GM03348 (cell line): Measurements from ENCODE around the gene FOXL3.
"Not testable (repeated sequence)": the region's sequence is repeated elsewhere in the genome, so short reads cannot be mapped to it uniquely, and the experiment has no call there.

ENCODE experiments used
- DNase-seq: peaks from one replicate; pipeline ENCODE4 v3.0.0; 2012; ENCODE audit warnings: low spot score

The FOXL3 gene

DNA sequence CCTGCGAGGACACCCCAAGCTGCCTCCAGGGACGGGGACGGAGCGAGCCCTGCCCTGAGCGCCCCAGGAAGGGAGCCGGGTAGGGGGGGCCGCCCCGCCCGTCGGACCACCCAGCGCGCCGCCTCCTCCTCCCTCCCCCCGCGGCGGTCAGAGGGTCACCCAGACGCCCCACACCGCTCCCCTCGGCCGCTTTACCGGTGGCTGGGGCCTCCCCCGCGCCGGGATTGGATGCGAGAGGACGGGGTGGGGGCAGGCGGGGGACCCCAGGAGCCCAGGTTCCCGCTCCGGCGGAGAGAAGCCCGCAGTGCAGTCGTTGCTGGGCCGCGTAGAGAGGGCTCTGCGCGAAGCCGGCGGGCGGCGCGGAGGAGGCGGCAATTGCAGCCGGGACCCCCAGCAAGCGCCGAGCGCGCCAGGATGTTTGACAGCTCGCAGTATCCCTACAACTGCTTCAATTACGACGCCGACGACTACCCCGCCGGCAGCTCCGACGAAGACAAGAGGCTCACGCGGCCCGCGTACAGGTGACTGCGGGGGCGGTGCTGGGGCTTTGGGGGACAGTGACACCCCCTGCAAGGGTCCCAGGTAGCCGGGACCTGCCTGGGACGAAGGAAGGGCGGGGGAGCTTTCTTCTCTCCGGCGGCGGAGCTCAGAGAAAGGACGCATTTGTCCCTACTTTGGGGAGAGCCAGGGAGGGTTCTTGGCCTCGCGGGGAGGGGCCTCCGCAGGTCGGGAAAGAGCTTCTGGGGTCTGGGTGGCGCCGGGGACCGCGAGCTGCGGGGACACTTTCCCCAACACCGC lies at the start of gene FOXL3:
TSS of gene FOXL3 (plus strand) at position 415 of the 798 bp plus-strand sequence. CDS start at position 415, 0 bp downstream.
- no peak for DNase-seq

DNA sequence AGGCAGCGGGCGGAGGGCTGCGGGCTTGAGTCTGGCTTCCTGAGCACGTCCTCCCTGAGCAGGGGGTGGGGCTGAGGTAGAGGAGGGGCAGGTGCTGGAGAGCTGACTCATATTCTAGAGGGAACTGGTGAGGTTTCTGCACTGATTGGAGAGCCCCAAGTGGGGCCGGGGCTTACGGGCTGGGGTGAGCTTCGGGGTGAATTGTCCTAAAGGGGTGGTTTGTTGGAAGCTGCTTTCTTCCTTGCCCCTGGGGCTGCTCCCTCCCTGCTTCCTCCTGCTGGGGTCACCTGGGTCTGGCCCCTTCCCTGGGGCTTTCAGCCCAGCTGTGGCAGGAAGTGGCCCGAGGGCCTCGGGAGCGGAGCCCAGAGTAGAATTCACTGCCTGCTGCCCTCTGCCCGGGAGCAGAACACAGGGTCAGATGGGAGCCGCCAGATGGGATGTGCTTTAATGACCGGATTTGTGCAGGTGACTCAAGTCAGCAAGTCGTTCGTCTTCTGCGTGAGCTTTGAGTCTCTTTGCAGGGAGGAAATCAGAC lies 49.0 kb upstream of the FOXL3 start:
- DNase-seq = no peak

DNA sequence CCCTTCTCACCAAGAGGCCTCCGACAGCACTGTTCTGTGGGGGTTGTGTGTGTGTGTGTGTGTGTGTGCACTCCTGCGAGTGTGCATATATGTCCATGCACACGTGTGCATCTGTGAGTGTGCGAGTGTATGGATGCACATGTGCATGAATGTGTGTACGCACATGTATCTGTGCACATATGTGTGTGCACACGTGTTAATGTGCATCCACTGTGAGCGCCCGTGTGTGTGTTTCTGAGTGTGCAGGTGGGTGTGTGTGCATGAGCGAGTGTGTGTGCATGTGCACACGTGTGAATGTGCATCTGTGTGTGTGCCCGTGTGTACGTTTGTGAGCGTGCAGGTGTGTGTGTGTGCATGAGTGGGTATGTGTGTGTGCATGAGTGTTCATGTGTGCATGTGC lies 48.5 kb upstream of the FOXL3 start:
- no peak for DNase-seq

DNA sequence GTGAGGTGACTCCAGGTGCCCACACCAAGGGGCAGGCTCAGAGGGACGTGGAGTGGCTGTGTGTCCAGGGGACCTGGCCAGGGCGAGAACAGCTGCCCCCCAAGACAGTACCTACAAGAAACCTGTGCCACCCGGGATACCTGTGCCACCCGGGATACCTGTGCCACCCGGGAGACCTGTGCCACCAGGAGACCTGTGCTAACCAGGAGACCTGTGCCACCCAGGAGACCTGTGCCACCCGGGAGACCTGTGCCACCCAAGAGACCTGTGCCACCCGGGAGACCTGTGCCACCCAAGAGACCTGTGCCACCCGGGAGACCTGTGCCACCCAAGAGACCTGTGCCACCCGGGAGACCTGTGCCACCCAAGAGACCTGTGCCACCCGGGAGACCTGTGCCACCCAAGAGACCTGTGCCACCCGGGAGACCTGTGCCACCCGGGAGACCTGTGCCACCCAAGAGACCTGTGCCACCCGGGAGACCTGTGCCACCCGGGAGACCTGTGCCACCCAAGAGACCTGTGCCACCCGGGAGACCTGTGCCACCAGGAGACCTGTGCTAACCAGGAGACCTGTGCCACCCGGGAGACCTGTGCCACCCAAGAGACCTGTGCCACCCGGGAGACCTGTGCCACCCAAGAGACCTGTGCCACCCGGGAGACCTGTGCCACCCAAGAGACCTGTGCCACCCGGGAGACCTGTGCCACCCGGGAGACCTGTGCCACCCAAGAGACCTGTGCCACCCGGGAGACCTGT lies 47.0 kb upstream of the FOXL3 start:
- DNase-seq = not testable (repeated sequence)

DNA sequence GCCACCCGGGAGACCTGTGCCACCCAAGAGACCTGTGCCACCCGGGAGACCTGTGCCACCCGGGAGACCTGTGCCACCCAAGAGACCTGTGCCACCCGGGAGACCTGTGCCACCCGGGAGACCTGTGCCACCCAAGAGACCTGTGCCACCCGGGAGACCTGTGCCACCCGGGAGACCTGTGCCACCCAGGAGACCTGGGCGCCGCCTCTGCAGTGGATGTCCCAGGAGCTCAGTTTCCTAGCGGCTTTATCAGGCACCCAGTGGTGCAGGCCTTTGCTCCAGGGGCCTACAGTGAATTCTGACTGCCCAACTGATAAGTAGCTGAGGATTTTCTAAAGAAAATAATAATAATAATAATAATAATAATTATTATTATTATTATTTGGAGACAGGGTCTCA lies 46.4 kb upstream of the FOXL3 start:
- DNase-seq = not testable (repeated sequence)

DNA sequence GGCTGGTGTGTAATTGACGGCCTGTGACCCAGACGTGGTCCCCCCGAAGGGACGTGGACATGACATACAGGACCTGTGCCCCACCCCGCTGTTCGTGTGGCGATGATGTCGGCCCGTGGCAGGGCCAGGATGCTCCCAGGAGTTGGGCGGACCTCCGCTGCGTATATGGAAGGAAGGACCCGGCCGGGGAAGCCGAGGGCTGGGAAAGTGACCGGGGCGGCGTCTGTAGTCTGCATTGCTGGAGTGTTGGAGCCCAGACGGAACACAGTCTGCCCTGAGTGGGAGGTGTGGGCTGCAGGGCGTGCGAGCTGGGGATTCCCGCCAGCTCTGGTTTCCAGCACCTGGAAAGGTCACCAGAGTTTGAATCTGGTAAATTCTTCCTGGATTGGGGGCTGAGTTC lies 45.0 kb upstream of the FOXL3 start:
- no peak for DNase-seq

DNA sequence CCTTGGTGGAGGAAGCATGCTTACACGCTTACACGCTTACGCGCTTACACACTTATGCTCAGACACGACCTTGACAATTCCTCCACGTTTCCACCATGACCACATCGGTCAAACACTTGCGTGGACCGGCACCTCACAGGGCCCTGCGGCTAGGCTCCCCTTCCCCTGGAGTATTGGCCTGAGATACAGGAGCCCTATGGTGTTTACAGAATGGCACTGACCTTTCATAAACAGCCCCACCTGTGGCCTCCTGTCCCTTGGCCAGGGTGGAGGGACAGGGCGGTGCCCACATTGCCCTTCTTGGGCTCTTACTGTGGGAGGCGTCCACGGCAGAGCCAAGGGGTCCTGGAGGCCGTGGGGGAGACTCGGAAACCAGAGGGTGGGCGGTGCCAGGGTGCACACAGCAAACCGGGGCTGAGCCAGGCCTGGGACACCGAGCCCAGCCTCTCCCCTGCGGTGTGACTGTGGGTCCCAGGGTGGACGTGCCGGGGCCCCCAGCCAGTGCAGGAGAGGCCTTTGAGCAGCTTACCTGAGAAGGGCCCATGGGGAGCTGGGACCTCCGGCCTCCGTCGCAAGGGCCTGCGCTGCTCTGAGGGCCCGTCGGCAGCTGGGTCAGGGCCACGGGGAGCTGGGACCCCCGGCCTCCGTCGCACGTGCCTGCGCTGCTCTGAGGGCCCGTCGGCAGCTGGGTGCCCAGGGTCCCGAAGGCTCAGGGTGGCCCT lies 44.2 kb upstream of the FOXL3 start:
- no peak for DNase-seq

DNA sequence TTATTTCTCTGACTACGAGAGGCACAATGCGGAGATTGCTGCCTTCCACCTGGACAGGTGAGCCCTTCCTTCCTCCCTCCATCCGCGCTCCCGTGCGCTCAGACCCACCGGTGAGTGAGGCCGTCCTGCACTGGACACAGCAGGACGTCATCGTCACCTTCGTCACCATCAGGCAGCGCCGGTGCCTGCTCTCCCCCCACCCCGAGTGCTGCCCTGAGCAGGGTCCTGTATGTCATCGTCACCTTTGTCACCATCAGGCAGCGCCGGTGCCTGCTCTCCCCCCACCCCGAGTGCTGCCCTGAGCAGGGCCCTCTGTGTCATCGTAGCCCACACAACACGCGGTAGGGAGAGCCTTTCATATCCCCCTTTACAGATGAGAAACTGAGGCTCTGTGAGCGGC lies 43.5 kb upstream of the FOXL3 start:
- DNase-seq = no peak

DNA sequence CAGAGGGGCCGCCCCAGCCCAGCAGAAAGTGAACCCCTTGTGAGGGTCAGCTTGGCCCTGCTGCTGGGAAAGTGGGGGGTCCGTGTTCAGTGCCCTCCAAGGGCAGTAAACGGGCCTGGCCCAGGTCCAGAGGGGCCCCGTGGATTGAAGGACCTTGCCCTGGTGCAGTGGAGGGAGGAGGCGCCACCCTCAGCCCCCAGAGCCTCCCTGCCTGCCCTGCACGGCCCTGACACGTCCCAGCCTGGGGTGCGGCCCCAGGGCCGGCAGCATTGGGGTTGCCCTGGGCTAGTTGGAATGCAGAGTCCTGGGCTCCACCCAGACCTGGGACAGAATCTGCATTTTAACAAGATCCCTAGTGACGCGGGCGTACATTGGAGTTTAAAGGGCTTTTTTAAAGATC lies 42.8 kb upstream of the FOXL3 start:
- DNase-seq = no peak

DNA sequence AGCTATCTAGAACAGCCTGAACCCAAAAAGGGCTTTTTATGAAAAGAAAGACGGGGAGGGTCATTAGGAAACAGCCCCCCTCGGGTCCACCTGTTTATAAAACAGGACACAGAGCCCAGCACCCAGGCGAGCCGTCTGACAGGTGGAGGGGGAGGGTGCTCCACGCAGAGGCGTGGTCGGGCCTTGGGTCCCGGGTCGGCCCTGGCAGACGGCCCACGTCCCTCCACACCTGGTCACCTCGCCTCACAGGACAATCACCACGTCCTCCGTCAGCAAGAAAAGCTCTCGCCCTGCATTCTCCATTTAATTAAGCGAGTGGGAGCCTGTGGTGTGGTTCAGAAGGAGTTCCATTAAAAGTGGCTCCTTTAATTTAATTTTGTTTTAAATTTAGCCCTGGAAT lies 42.3 kb upstream of the FOXL3 start:
- DNase-seq = no peak

DNA sequence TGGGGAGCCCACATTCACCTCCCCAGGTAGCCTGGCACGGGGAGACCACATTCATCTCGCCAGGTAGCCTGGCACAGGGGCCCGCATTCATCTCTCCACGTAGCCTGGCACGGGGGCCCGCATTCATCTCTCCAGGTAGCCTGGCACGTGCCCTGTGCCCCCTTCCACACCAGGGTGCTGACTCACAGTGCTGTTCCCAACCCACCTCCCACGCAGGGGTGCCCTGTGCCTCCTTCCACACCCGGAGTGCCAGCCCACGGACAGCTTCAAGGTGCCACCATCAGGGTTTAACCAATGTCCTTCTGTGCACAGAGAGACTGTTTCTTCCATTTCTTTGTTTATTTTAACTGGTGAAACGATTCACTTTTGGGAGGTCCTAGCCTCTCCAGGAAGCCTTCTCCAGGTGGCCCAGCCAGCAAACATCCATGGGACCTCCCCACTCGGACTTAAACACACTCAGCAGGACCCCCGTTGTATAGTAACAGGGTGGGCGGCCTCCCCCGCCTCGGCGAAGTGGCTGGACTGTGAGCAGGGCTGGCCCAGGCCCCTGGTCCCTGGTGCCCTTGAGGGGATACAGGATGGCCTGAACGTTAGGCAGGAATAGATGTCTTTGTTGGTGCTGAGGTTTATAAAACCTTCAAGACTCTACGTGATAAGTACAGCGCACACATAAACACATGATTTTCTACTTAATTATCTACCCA lies 41.1 kb upstream of the FOXL3 start:
- no peak for DNase-seq

DNA sequence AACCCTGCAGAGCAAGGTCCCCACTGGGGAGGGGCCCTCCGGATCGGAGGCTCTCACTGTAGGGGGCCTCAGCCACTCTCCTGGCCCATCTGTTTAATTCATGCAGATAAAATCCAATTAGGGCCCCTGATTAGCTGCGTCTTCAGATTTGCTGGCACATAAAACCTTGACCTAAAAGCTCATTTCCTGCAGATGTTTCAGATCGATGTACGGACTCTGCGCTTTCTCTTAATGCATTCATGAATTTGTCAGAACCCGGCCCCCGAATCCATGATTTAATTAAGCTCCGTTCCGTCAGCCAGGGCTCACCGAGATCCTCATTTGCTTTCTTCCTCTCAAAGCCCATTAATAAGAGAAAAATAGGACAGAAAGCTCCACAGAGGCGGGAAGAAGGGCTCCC lies 40.0 kb upstream of the FOXL3 start:
- DNase-seq = no peak

DNA sequence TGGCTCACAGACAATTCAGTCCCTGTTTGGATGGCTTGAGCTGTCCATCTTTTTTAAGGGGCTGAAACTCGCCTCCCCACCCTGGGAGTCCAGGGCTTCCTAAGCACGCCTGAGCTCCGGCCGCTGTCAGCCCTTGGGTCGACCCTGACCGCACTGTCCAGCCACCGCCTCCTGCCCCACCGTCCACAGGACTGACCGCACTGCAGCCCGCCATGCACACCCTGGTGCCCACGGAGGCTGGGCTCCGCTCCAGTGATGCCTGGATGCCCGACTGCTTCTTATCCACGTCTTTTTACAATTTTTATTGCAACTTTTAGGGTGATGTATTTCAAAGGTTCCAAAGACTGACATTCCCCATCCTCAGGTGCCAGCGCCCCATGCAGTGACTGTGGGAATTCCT lies 39.4 kb upstream of the FOXL3 start:
- no peak for DNase-seq

DNA sequence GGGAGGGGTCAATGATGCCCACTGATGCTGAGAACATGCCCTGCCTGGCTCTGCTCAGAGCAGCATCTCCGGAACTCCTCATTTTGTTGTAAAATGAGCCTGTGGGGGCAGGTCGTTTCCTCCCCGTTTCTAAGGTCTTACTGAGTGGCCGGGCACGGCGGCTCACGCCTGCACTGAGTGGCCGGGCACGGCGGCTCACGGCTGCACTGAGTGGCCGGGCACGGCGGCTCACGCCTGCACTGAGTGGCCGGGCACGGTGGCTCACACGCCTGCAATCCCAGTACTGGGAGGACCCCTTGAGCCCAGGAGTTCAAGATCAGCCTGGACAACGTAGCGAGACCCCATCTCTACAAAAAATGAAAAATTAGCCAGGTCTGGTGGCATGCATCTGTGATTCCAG lies 39.0 kb upstream of the FOXL3 start:
- no peak for DNase-seq

DNA sequence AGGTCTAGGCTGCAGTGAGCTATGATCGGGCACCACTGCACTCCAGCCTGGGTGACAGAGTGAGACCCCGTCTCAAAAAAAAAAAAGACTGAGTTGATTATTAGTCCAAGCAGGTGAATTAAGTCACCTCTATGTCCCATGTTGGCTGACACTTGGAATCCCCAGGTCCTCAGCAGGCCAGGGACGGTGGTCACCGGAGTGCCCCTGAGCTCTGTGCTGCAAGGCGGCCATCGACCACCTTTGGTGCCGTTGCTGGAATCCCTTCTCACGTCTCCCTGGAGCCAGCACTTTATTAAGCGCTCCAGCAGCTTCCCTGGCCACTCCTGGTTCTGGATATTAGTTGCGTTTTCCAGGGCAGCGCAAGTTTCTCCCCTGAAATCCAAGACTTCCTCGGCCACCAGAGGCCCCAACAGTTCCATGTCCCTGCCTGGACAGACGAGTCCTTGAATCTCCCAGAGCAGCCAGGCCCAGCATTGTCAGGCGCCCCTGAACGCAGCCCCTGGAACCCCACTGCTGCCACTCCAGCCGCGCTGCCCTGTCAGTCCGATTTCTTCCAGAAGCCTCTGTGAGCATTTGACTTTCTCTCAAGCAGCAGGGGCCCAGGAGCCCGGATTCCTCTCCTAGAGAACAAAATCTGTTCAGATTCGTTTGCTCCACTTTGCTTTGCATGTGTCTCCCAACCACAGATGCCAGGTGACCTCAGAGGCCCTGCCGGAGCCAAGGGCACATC lies 38.4 kb upstream of the FOXL3 start:
- DNase-seq = no peak

DNA sequence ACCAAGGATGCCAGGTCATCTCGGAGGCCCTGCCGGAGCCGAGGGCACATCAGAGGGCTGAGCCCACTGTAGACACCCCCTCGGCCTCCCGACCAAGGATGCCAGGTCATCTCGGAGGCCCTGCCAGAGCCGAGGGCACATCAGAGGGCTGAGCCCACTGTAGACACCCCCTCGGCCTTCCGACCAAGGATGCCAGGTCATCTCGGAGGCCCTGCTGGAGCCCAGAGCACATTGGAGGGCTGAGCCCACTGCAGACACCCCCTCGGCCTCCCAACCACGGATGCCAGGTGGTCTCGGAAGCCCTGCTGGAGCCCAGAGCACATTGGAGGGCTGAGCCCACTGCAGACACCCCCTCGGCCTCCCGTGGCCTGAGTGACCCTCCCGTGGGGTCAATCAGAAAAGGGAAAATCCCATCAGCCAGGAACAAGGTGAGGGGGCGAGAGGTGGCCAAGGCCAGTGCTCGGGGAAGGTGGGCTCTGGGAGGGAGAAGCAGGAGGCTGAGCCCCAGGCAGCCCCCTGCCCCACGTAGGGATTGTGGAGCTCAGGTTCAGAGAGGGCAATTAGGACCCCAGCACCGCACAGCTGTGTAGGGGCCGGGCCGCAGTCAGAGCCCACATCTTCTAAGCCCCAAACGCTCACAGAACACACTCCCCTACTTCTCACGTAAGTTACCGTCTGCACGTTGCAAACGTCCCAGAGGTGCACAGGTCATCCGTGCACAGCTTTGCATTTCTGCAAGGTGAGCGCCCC lies 37.6 kb upstream of the FOXL3 start:
- DNase-seq = no peak

DNA sequence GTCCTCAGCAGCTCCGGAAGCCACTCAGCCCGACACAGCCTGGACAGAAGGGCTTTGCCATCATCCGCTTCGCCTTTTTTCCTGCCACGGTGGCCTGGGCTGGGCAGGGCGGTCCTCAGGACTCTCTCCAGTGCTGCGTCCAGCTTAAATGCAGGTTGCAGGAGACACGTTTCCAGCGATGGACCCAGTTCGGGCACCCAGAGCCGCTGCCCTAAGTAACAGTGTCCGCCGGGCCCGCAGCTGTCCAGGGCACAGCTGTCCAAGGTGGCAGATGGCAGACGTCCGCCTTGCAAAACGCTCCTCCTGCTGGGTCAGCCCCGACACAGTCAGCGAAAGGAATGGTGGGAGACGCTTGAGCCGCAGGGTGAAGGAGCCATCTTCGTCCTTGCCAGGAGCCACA lies 37.0 kb upstream of the FOXL3 start:
- DNase-seq = no peak

DNA sequence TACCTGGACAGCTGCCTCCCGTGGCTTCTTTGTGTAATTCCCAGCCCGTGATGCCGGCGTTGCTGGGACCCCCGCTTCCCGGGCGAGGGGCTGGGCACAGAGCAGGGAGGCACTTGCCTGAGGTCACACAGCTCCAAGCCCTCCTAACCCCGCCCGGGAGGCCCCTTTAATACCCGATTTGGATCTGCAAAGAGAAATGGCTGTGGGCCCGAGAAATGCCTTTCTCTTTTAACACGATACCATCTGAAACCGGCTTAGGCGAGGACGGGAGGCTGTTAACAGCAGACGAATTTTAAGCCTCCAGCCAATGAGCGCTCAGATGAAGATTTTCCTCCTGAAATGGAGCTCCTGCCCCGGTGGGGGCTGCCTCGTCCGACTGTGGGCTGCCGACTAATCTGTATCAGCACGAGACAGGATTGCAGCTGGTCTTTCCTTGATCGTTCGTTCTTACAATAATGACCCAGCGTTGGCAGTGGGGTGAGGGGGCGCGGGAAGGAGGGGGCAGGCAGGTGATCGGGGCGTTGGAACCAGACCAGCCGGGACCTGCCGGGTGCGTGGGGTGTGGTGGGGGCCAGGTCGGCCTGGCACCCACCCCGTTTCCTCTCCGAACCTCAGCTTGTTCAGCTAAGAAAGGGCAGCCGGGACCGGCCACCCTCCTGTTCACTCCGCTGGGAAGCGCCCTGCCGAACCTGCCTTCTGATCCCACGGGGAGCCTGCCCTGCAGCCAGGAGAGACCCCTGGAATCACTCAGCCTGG lies 36.2 kb upstream of the FOXL3 start:
- no peak for DNase-seq

DNA sequence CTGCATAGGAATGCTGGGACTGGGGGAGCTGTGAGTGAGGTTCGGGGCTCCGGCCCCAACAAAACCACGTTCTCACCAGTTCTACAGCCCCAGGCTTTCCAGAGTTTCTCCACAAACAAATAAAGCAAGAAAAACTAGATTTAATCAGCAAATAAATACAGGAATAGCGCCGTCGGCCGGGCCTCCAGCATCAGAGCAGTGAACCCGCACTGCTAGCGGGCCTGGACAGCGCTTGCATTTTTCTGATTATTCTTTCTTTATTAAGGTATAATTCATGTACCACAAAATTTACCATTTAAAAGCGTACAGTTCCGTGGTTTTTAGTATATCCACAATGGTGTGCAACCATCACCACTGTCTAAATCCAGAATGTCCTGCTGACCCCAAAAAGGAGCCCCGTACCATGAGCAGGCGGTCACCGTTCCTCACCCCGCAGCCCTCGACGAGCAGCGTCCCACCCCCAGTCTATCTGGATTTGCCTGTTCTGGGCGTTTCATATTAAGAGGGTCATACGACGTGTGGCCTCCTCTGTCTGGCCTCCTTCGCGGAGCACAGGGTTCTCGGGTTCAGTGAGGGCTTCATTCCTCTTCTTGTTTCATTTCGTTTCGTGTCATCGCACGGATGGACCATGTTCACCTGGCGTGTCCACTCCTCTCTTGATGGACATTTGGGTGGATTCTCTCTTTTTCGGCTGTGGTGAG lies 35.5 kb upstream of the FOXL3 start:
- DNase-seq = no peak
